Uterus (tissue), 2 donors: ENCODE measurements around the gene ATXN7L1.

Experiments
- CTCF ChIP-seq, 4 experiments: fragments of 200-600 bp in 2 of 4; fragments of 450-650 bp in 2 of 4; sonication (generic) in 2 of 4; IDR thresholded peaks; one replicate each; pipeline ENCODE4 v1.5.1; 2016 to 2019; ENCODE audit warnings: antibody characterized with exemption in 4 of 4, mild to moderate bottlenecking in 2 of 4, moderate library complexity in 1 of 4
- POLR2A ChIP-seq, 2 donors: fragments of 450-650 bp; IDR thresholded peaks; one replicate each; pipeline ENCODE4 v1.6.1; 2016; ENCODE audit warnings: antibody characterized with exemption in 2 of 2, mild to moderate bottlenecking in 1 of 2, moderate library complexity in 1 of 2

DNA sequence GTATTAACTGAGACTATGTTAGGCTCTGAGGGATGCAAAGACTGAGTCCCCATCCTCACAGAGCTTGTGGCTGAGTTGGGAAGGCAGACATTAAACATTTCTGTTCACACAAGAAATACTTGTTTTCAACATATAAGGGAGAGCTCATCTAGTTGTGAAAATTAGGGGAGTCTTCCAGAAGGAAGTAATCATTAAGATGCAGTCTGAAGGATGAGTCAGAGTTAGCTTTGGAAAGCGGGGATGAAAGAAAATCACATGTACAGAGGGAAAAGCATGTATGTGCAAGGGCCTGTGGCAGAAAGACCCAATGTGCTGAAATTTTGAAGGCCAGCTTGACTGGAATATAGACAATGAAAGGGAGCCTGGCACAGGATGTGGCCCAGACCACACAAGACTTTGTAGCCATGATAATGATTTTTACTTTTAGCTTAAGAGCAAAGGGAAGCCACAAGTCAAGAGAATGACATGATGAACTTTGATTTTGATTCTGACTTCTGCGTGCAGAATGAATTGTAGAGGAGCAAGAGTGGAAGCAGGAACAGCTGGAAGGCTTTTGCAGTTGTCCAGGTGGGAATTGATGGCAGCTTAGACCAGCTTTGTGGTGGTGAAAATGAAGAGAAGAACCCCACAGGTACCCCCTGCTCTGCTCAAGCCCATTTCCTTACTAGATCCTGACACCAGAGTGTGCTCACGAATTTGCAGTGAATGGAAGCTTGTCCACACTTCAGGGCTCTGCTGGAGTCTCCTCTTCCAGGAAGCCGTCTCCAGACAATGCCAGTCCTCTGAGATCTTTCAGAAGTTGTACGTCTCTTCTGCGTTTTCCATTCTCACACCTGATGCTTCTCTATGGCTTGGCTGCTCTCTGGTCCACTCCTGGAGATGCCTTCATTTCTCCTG lies 115.6 kb downstream of the ATXN7L1 start:
- TF ChIP-seq CTCF (IDR thresholded peaks at IDR 0.05) (no peak), POLR2A (IDR thresholded peaks at IDR 0.05) (no peak)
